D721Med (cell line): ENCODE results near the gene PLA2G2C.

Source experiments
- DNase-seq: peaks from one replicate; pipeline ENCODE4 v3.0.0; 2011; ENCODE audit warnings: low spot score; ENCODE audit not compliant: insufficient read length
- FAIRE-seq: peaks from 2 replicates; lab custom pipeline; 2011; peaks lifted over from hg19 to GRCh38; lab: Jason Lieb, UNC
- TF ChIP-seq, protein P1 (sequence below): IDR thresholded peaks from 2 replicates; pipeline ENCODE4 v1.5.1; 2012; ENCODE audit warnings: mild to moderate bottlenecking, control low read depth; ENCODE audit not compliant: insufficient read depth; ENCODE audit errors: missing control alignments

Gene PLA2G2C

DNA sequence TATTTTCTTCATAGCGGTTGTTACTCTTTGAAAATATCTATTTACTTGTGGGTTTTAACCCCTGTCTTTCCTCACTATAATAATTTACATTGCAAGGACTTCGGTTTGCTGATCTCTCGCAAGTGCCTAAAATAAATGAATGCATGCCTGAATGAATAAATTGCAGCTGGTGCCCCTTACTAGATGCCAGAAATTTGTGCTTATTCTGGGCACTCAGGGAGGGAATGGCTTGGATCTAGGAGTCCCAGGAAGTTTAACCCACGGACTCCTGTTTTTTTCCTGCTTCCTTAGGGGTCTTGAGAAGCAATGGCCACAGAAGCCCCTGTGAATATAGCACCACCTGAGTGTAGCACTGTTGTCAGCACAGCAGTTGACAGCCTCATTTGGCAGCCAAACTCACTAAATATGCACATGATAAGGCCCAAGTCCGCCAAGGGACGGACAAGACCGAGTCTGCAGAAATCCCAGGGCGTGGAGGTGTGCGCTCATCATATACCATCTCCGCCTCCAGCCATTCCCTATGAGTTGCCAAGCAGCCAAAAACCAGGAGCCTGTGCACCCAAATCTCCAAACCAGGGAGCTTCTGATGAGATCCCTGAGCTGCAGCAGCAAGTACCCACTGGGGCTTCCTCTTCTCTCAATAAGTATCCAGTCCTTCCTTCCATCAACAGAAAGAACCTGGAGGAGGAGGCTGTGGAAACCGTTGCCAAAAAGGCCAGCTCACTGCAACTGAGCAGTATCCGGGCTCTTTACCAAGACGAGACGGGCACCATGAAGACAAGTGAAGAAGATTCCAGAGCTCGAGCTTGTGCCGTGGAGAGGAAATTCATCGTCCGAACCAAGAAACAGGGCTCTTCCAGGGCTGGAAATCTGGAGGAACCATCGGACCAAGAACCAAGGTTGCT lies 4.2 kb upstream of the PLA2G2C start:
- DNase-seq, result no peak
- no peak for FAIRE-seq
- TF ChIP-seq, protein P1, sequence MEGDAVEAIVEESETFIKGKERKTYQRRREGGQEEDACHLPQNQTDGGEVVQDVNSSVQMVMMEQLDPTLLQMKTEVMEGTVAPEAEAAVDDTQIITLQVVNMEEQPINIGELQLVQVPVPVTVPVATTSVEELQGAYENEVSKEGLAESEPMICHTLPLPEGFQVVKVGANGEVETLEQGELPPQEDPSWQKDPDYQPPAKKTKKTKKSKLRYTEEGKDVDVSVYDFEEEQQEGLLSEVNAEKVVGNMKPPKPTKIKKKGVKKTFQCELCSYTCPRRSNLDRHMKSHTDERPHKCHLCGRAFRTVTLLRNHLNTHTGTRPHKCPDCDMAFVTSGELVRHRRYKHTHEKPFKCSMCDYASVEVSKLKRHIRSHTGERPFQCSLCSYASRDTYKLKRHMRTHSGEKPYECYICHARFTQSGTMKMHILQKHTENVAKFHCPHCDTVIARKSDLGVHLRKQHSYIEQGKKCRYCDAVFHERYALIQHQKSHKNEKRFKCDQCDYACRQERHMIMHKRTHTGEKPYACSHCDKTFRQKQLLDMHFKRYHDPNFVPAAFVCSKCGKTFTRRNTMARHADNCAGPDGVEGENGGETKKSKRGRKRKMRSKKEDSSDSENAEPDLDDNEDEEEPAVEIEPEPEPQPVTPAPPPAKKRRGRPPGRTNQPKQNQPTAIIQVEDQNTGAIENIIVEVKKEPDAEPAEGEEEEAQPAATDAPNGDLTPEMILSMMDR, result no peak

DNA sequence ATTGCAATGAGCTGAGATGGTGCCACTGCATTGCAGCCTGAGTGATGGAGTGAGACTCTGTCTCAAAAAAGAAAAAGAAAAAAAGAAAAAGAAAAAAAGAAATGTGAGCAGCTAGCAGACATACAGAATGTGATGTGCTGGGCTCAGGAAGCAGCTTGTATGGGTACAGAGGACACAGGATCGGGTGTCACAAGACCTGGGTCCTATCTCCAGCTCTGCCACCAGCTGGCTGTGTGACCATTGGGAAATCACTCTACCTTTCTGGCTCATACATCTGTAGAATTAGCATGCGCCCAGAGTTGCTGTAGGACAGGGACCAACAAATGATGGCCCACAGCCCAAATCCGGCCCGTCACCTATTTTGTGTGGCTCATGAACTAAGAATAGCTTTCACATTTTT lies 3.3 kb upstream of the PLA2G2C start:
- TF ChIP-seq, protein P1, result no peak
- FAIRE-seq (no peak), DNase-seq (no peak)

DNA sequence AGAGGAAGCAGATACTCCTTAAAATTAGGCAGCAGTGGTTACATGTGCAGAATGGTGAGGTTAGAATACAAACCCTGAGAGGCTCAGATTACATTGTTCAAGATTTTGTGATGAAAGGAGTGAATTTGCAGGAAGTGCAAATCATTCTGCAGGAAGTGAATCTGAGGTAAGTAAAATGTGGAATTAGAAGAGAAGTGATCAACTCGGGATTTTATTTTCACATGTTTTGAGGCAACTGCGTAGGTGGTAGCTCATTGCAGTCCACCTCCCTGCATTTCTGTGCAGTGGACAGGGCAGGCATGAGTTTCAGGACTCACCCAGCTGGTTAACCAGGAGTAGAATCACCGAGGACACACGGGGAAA lies 2.1 kb upstream of the PLA2G2C start:
- no peak for FAIRE-seq

DNA sequence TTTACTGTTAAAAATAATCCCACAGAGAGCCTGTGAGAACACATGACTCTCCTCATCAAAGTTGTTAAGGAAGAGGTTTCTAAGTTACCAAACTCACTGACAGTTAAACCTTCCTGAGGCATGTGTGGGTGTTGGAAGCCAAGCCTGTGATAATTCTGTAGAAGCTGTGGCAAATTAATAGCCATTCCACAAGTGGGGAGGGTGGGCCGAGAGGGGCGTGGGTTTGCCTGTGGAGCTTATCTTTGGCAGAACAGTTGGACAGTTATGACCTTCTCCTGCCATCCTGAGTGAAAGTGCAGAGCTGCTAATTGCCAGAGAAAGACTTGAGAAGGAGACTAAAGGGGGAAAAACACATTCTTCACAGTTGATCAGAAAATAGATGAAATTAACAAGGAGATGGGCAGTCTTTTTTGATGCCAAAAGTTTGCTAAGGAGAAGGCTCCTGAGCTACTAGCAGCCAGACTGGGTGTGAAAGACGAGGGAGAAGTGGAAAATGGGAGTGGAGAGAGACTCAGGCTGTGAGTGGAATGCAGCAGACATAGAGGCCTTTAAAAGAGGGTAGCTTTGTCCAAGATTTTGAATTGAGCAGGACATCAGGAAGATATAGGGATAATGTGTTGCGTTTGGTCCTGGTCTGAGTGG lies 1.6 kb upstream of the PLA2G2C start:
- no peak for DNase-seq

More for the DNA sequence above, 2.1 kb upstream of the PLA2G2C start:
- DNase-seq, result no peak
- TF ChIP-seq, protein P1, result no peak

DNA sequence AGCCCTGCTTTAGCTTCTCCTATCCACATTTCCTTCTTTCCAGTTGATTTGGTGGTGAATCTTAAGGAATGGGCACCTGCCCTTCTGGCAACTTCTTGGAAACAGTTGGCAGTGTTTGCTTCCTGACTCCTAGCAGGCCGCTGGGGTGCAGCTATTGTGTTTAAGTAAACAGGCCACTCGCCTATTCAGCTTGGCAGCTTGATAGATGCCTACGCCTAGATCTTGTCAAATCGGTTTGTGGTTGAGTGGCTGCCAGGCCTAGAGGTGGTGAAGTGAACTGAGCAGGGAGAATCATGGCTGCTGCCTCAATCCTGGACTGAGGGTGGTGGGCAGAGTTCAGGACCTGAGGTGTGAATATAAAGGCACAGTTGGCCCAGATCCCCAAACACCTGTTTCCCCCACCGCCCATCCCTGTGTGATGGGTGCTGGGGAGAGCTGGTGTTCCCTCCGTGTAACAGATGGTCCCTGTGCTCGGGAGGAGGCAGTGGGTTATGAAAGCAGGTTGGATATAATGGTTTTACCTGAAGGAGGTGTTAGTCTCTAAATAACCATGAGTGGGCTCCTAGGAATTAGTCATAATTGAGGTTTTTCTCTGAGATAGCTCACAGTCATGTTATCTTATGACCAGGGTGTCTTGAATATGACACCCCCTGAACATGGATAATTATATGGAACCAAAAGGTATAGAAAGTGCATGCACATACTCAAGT lies 940 bp upstream of the PLA2G2C start:
- no peak for FAIRE-seq
- TF ChIP-seq, protein P1, result no peak
- no peak for DNase-seq

More for the DNA sequence above, 1.6 kb upstream of the PLA2G2C start:
- TF ChIP-seq, protein P1, result no peak
- no peak for FAIRE-seq

DNA sequence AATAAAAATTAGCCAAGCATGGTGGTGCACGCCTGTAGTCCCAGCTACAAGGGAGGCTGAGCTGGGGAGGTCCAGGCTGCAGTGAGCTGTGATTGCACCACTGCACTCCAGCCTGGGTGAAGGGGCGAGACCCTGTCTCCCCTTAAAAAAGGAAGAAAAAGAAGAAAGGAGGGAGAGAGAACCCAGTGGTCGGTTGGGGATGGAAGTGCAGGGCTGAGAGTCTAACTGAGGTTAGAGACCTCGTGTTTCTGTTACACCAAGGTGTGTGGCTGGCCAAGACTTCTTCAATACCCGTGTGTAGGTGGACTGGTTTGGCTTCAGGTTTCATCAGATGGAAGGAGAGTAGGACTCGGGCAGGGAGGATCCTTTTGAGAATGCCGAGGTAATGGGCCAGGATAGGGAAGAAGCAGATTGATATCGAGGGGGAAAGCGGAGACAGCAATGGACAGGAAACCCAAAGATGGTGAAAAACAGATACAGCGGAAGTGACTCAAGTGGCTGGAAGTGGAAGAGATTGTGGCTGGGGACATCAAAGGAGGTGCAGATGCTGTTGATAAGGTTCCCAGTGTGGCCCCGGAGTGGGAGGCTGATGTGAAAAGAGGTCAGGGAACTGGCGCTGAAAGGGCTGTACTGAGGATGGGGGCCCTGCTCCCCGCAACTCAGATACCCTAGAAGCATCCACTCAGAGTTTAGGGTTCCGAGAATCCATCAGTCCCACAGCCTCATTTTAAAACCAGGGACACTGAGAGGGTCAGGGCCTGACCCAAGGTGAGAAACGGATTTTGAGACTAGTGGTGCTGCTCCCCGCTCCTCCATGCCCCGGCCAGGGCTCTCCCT lies 1.1 kb downstream of the PLA2G2C start:
- TF ChIP-seq, protein P1, result no peak
- no peak for FAIRE-seq
- DNase-seq, result no peak
